SK-N-SH treated with all-trans-retinoic acid at 6 μM for 48 hours (cell line): ENCODE measurements around the gene EXOSC9.

Experiments used
- BACH2 ChIP-seq: fragments of 250-450 bp; sonication (Bioruptor Pico); IDR thresholded peaks from 2 replicates; pipeline ENCODE4 v1.9.0; 2021; ENCODE audit warnings: mild to moderate bottlenecking, borderline replicate concordance
- ESRRG ChIP-seq: fragments of 250-450 bp; sonication (Bioruptor Pico); IDR thresholded peaks from 2 replicates; pipeline ENCODE4 v1.6.1; 2021; ENCODE audit warnings: mild to moderate bottlenecking
- GLIS3 ChIP-seq: fragments of 250-450 bp; sonication (Bioruptor Pico); IDR thresholded peaks from 2 replicates; pipeline ENCODE4 v1.5.0; 2020; ENCODE audit warnings: mild to moderate bottlenecking, moderate library complexity
- RARB ChIP-seq: fragments of 250-450 bp; sonication (Bioruptor Pico); IDR thresholded peaks from 2 replicates; pipeline ENCODE4 v1.8.0; 2021; ENCODE audit warnings: mild to moderate bottlenecking, moderate library complexity
- ZC3H10 ChIP-seq: fragments of 250-450 bp; sonication (Bioruptor Pico); IDR thresholded peaks from 2 replicates; pipeline ENCODE4 v1.5.1; 2021; ENCODE audit warnings: mild to moderate bottlenecking, moderate library complexity
- ZFP30 ChIP-seq: fragments of 450-650 bp; formaldehyde crosslinking; IDR thresholded peaks from 2 replicates; pipeline ENCODE4 v1.5.0; 2022; ENCODE audit warnings: mild to moderate bottlenecking, moderate library complexity
- TF ChIP-seq, protein P1 (sequence below): fragments of 250-450 bp; sonication (Bioruptor Pico); IDR thresholded peaks from 2 replicates; pipeline ENCODE4 v1.5.1; 2020; ENCODE audit warnings: low read depth, mild to moderate bottlenecking, moderate library complexity

DNA sequence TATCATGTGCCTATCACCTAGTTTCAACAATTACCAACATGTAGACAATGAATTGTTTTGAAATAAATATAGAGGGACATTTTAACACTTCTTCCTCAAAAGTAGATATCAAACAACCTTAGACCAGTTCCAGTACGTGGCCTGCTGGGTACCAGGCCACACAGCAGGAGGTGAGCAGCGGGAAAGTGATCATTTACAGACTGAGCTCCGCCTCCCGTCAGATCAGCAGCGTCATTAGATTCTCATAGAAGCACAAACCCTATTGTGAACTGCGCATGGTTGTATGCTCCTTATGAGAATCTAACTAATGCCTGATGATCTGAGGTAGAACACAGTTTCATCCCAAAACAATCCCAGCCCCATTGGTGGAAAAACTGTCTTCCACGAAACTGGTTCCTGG, 62.7 kb downstream of the EXOSC9 start:
- TF ChIP-seq GLIS3: no peak
- TF ChIP-seq ZC3H10 (CRISPR knock-in tag): no peak
- TF ChIP-seq BACH2: no peak
- TF ChIP-seq ZFP30: no peak
- no peak for TF ChIP-seq RARB (CRISPR knock-in tag)
- no peak for TF ChIP-seq ESRRG (CRISPR knock-in tag)
- TF ChIP-seq, protein P1, sequence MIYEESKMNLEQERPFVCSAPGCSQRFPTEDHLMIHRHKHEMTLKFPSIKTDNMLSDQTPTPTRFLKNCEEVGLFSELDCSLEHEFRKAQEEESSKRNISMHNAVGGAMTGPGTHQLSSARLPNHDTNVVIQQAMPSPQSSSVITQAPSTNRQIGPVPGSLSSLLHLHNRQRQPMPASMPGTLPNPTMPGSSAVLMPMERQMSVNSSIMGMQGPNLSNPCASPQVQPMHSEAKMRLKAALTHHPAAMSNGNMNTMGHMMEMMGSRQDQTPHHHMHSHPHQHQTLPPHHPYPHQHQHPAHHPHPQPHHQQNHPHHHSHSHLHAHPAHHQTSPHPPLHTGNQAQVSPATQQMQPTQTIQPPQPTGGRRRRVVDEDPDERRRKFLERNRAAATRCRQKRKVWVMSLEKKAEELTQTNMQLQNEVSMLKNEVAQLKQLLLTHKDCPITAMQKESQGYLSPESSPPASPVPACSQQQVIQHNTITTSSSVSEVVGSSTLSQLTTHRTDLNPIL (CRISPR knock-in tag): no peak
